Neural crest cell (in vitro differentiated cells): ENCODE data around the gene SUCNR1. TPM values are rescaled to one million over a fixed set of nuclear protein-coding genes. Genes with fewer than 3 reads are reported as not detected.

Source experiments
- DNase-seq: peaks from one replicate; pipeline ENCODE4 v3.0.0; 2021; ENCODE audit warnings: low read depth, mixed read lengths, low spot score
- H3K27ac Mint-ChIP-seq: one replicate; pipeline ENCODE4 v1.8.0; 2021; ENCODE audit warnings: mild to moderate bottlenecking, mixed read lengths; ENCODE audit not compliant: unreplicated experiment
- H3K27me3 Mint-ChIP-seq: 2 replicates; pipeline ENCODE4 v1.8.0; 2021; ENCODE audit warnings: low read depth, mild to moderate bottlenecking, mixed read lengths
- H3K36me3 Mint-ChIP-seq: 2 replicates; pipeline ENCODE4 v1.8.0; 2021; ENCODE audit warnings: low read depth, mild to moderate bottlenecking, mixed read lengths
- H3K4me1 Mint-ChIP-seq: 2 replicates; pipeline ENCODE4 v1.8.0; 2021; ENCODE audit warnings: mixed read lengths
- H3K4me3 Mint-ChIP-seq: one replicate; pipeline ENCODE4 v1.8.0; 2021; ENCODE audit warnings: mild to moderate bottlenecking, mixed read lengths
- H3K9me3 Mint-ChIP-seq: 2 replicates; pipeline ENCODE4 v1.8.0; 2021; ENCODE audit warnings: mixed read lengths
- total RNA-seq: library from RNA; stranded (reverse); gene quantifications from 2 replicates; pipeline ENCODE4 v1.2.1, GENCODE V29; 2021
- TF ChIP-seq, protein P1 (sequence below): fragments of 200-600 bp; sonication (generic); conservative IDR thresholded peaks from 2 replicates; pipeline ENCODE4 v1.5.0; 2021; ENCODE audit warnings: antibody characterized with exemption, mild to moderate bottlenecking

Gene SUCNR1
- total RNA-seq, 1 donor from 2014 or later, result not detected

DNA sequence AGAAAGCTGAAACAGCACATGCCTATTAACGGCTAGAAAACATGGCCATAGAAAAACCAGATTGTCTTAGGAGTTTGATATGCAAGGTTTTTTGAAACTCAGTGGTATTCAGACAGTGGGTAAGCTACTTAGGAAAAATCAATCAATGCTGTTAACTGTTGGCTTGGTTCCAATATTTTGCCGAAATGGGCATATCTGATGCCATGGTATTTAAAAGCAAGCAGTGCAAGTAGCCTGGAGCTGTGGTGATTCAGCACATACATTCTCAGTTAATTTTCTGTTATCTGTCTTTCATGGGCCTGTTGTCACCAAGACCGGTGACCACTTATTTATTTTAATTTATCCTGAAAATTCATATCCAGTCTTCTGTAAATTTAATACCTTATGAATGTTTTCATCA lies 17.3 kb upstream of the SUCNR1 start:
- Mint-ChIP-seq H3K27me3 (no peaks in the 10 kb centered on the region), H3K9me3 (no peaks in the 10 kb centered on the region), H3K4me1 (no peaks in the 10 kb centered on the region), H3K4me3 (no peak overlapping the region), H3K36me3 (peaks cover 2% of the 10 kb centered on the region), H3K27ac (no peak overlapping the region)
- no peak for DNase-seq
- TF ChIP-seq, protein P1, sequence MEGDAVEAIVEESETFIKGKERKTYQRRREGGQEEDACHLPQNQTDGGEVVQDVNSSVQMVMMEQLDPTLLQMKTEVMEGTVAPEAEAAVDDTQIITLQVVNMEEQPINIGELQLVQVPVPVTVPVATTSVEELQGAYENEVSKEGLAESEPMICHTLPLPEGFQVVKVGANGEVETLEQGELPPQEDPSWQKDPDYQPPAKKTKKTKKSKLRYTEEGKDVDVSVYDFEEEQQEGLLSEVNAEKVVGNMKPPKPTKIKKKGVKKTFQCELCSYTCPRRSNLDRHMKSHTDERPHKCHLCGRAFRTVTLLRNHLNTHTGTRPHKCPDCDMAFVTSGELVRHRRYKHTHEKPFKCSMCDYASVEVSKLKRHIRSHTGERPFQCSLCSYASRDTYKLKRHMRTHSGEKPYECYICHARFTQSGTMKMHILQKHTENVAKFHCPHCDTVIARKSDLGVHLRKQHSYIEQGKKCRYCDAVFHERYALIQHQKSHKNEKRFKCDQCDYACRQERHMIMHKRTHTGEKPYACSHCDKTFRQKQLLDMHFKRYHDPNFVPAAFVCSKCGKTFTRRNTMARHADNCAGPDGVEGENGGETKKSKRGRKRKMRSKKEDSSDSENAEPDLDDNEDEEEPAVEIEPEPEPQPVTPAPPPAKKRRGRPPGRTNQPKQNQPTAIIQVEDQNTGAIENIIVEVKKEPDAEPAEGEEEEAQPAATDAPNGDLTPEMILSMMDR, result no peak

DNA sequence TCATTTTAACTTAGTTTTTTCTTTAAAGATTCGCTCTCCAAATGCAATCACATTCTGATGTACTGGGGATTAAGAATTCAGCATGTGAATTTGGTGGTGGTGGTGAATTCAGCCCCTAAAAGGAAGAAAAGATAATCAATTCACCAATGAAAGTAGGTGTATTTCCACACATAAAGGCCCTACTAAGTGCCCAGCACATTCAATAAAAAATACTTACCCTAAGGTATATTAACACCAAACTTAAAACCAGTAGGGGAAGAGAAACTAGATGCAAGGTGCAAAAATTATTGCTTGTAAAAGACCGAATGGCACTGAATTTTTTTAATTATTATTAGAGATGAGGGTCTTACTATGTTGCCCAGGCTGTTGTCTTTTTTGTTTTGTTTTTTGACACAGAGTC lies 16.8 kb upstream of the SUCNR1 start:
- H3K27ac Mint-ChIP-seq, result no peak overlapping the region
- H3K36me3 Mint-ChIP-seq, result no peaks in the 10 kb centered on the region
- no peak overlapping the region for H3K4me3 Mint-ChIP-seq
- H3K4me1 Mint-ChIP-seq, result no peaks in the 10 kb centered on the region
- TF ChIP-seq, protein P1, result no peak
- no peaks in the 10 kb centered on the region for H3K9me3 Mint-ChIP-seq
- H3K27me3 Mint-ChIP-seq, result no peaks in the 10 kb centered on the region
- DNase-seq, result no peak

DNA sequence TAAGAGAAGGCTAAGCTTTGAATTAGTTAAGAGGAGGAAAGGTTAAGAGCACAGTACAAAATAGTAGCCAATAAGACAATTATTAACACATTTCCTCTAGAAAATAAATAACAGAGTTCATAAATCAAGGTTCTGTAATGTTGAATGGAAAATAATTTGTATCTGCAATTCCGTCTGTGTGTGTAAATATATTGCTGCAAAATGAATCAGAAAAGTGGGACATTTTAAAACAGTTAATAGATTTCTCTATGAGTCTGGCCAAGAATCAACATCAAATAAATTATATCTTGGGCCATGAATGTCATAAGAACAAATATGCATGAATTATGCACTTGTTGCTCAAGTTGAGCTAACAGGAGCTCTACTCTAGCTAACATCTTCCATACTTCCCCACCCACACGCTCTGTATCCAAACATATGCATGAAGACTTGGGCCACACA lies 14.2 kb upstream of the SUCNR1 start:
- TF ChIP-seq, protein P1, result no peak
- DNase-seq, result no peak
- H3K4me3 Mint-ChIP-seq, result no peak overlapping the region
- no peaks in the 10 kb centered on the region for H3K9me3 Mint-ChIP-seq
- H3K4me1 Mint-ChIP-seq, result no peaks in the 10 kb centered on the region
- no peak overlapping the region for H3K27ac Mint-ChIP-seq
- H3K36me3 Mint-ChIP-seq, result no peaks in the 10 kb centered on the region
- no peaks in the 10 kb centered on the region for H3K27me3 Mint-ChIP-seq

DNA sequence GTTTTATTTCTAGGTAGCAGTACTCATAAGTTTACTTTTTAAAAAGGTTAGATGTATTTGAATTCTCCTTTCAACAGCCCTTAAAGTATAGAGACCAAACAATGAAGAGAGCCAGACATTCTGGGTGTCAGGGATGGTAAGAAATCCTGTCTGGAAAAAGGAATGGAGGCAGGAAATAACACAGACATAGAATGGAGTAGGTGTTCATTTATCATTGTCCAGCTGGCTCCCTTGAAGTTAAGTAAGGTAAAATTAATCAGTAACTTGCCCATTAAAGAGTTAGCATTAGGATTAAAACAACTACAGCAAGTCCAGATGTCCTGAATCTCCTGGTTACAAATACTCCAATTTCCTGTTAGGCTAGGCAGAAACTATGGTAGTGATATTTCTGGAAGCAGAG lies 13.5 kb upstream of the SUCNR1 start:
- no peaks in the 10 kb centered on the region for H3K27me3 Mint-ChIP-seq

DNA sequence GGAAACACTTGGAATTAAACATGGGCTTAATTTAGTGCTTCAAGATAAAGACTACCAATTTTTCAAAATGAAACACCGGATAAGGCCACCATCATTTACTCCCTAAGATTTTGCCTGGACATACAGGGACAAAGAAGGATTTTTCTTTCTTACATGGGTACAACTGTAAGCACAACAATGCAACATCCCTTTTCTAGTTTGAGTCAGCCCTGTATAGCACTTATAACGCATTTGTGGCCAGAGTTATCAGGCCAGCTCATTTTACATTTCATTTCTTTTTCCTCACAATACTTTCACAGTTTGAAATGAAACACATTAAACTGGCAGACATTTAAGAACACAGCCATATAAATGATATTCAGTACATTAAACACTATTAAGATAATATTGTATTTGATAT lies 9.8 kb upstream of the SUCNR1 start:
- no peaks in the 10 kb centered on the region for H3K9me3 Mint-ChIP-seq
- peaks cover 11% of the 10 kb centered on the region for H3K4me1 Mint-ChIP-seq
- TF ChIP-seq, protein P1, result no peak
- H3K27me3 Mint-ChIP-seq, result no peaks in the 10 kb centered on the region
- no peak overlapping the region for H3K4me3 Mint-ChIP-seq
- no peaks in the 10 kb centered on the region for H3K36me3 Mint-ChIP-seq
- no peak overlapping the region for H3K27ac Mint-ChIP-seq
- DNase-seq, result no peak

More for the DNA sequence above, 13.5 kb upstream of the SUCNR1 start:
- DNase-seq, result no peak
- TF ChIP-seq, protein P1, result no peak
- no peaks in the 10 kb centered on the region for H3K36me3 Mint-ChIP-seq
- no peak overlapping the region for H3K4me3 Mint-ChIP-seq
- H3K4me1 Mint-ChIP-seq, result no peaks in the 10 kb centered on the region
- H3K27ac Mint-ChIP-seq, result no peak overlapping the region
- H3K9me3 Mint-ChIP-seq, result no peaks in the 10 kb centered on the region
